Motor neuron (in vitro differentiated cells): ENCODE results near the gene POLR1A. TPM values are rescaled to one million over a fixed set of nuclear protein-coding genes. Genes with fewer than 3 reads are reported as not detected.
A peak's percentile ranks its signal among the peaks of the same experiment; 100 is the strongest.

Experiments
- ATAC-seq, 8 experiments: fragments of 200-7000 bp; cut with Tn5 transposase; replicated peaks in 6 of 8; 2 replicates each; pipeline ENCODE4 v1.8.0; 2021; ENCODE audit warnings: mild to moderate bottlenecking in 8 of 8, moderate library complexity in 8 of 8
- H3K27ac ChIP-seq, 2 donors: fragments of 250-450 bp; sonication (Bioruptor Pico); 2 replicates each; pipeline ENCODE4 v1.9.0; 2021; ENCODE audit warnings: antibody characterized with exemption in 2 of 2, mild to moderate bottlenecking in 2 of 2, moderate library complexity in 1 of 2
- H3K4me1 ChIP-seq, 2 donors: fragments of 250-450 bp; sonication (Bioruptor Pico); replicated peaks in 1 of 2; 2 replicates each; pipeline ENCODE4 v1.6.1; 2021; ENCODE audit warnings: antibody characterized with exemption in 2 of 2, mild to moderate bottlenecking in 2 of 2, moderate library complexity in 1 of 2
- H3K4me3 ChIP-seq, 5 donors: fragments of 250-450 bp; sonication (Bioruptor Pico); 2 replicates each; pipeline ENCODE4 v1.9.0; 2021; ENCODE audit warnings: antibody characterized with exemption in 5 of 5, mild to moderate bottlenecking in 5 of 5, moderate library complexity in 4 of 5
- WGBS, 10 experiments: fragments of 450-650 bp; shearing (Covaris generic); methylation state at CpG; one replicate each; pipeline ENCODE4 v1.0.0; 2022; 5-methylcytosine and 5-hydroxymethylcytosine counted together
- in situ Hi-C, 9 experiments: fragments of 400-800 bp; cut with MboI; loops; one replicate each; pipeline ENCODE4 v1.15.0; 2021; ENCODE audit warnings: low sequenced_read_pairs in 9 of 9, low pct_unique_long_range_greater_than_20kb in 2 of 9; ENCODE audit not compliant: unreplicated experiment in 9 of 9
- total RNA-seq, 8 experiments: library from RNA; unstranded; fragments of 300-600 nt; gene quantifications; 2 replicates each; pipeline versions ENCODE4 v1.2.3 to v1.2.4, GENCODE V29; 2022

The POLR1A gene
- total RNA-seq, 8 experiments from 2014 or later, result 9.5 to 44.6 (median 19.2) TPM

- WGBS, 10 experiments, result 75 to 100% (median 96%) methylated on average over 1 to 5 of the region's 5 CpGs
- in situ Hi-C loops, result no loop called here
- Histone ChIP-seq H3K4me1 (no peaks in the 10 kb centered on the region), H3K27ac (no peak overlapping the region), H3K4me3 (no peak overlapping the region)
- no peak for ATAC-seq
Observed at GRCh38 chr2:86124683-86125082, 19.0 kb upstream of the POLR1A start.

DNA sequence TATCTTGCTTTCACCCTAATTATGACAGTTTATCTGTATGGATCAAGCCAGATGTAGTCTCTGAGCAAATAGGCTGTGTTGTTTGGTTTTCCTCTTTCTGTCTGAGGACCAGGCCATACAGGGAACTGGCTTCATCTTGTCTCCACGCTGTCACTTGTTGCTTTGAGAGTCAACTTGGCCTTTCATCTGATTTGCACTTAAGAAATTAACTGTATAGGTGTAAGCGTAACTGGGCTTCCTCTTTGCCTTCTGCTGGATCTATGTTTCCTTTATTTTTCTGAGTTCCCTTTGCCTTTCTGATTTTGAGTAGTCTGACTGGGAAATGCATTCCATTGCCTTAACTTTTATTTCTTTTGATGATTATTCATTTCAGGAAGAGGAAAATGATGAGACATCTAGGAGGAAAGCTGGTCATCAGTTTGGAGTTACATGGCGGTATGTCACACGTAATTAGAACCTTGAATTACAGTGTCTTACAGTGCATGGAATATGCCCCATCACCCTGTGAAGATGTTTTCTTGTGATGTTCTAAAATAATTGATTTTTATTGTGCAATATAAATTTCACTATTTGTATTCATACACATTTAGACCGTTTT lies 17.7 kb upstream of the POLR1A start:
- in situ Hi-C loops, result no loop called here
- 76 to 100% (median 92%) methylated on average over 1 to 5 of the region's 5 CpGs for WGBS, 10 experiments

DNA sequence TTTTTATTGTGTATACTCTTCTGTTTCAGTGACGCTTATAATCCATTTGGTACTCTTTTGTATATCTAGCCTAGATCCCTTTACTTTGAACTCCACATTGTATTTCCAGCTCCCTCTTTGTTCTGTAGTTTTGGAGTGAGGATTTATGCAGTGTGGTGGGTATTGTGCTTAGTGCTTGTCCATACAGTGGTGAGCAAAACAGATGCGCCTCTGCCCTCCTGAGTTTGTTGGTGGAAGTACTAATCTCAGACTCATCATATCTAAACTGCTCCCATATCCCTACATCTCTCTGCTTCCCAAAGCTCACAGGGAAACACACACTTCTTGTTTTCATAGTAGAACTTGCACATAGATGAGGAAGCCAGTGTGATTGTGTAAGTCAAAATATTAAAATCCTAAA lies 12.4 kb upstream of the POLR1A start:
- 83 to 100% (median 100%) methylated on average over 1 to 2 of the region's 2 CpGs; no CpG with 5 or more reads in 4 of the 10 experiments for WGBS, 10 experiments
- Histone ChIP-seq H3K4me1 (no peaks in the 10 kb centered on the region), H3K4me3 (no peak overlapping the region), H3K27ac (no peak overlapping the region)
- in situ Hi-C loops, result no loop called here
- ATAC-seq, result no peak

More for the DNA sequence above, 17.7 kb upstream of the POLR1A start:
- Histone ChIP-seq H3K4me3 (no peak overlapping the region), H3K27ac (no peak overlapping the region), H3K4me1 (no peaks in the 10 kb centered on the region)
- no peak for ATAC-seq

GRCh38 chr2:86107031-86107430 lies 1.3 kb upstream of the POLR1A start:
- Histone ChIP-seq H3K4me1 (peaks cover 5 to 14% of the 10 kb centered on the region in 2 donors), H3K4me3 (peak overlapping the region; percentile 78 to 97 (median 89)), H3K27ac (no peak overlapping the region)
- WGBS, 10 experiments, result 0 to 26% (median 9%) methylated on average over 2 to 5 of the region's 5 CpGs
- no peak for ATAC-seq
- in situ Hi-C loops, result no loop called here

DNA sequence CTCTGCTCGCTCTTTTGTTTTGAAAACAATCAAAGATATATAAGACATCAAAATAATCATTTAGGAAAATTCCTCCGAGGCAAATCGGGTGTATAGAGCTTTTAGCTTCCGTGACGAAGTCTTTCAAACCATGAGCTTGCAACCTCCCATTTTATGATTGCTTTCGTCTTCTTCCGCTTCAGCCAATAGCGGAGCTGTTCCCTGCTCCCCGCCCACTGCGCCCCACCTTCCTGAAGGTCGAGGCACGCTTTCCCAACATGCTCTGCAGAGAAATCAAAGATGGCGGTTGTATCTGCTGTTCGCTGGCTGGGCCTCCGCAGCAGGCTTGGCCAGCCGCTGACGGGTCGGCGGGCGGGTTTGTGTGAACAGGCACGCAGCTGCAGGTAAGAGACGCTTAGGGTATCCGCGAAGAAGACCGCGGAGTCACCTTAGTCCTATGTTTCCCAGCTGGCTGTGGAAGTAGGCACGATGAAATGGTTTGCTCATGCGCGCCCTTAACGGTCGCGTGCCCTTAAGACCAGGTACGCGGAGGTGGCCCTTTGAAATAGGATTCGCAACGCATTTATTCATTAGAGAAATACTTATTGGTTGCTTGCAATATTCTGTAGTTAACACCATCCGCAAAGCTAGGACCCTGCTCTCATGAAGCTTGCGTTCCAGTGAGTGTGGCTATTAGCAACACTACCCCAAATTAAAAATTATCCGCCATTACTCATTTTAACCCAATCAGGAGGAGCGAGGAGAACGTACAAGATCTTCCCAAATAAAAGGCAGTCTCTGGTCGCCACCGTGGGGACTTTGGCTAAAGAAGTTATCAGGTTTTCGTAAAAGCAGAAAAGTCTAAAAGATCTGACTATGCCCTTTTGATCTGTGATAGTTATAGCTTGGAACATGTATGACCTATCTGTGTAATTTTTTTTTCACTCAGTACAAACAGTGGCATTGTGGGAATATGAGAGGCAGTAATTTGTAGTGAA lies 571 bp upstream of the POLR1A start, which contains the start of gene PTCD3:
Gene PTCD3 (plus strand): TSS at position 267 of the 977 bp plus-strand sequence. CDS start 13 bp downstream, at position 280.
- peak within 1 kb of the TSS; percentile 92 to 97 for H3K27ac ChIP-seq
- in situ Hi-C loops, result no loop called here
- peaks cover 5 to 14% of the 10 kb centered on the region in 2 donors for H3K4me1 ChIP-seq
- 0 to 5% (median 1%) methylated on average over 2 to 37 of the region's 44 CpGs; no CpG with 5 or more reads in 2 of the 10 experiments for WGBS, 10 experiments
- H3K4me3 ChIP-seq, result peak within 1 kb of the TSS; percentile 78 to 97 (median 89)
- ATAC-seq, result peak; percentile 84 to 90 (median 86)

DNA sequence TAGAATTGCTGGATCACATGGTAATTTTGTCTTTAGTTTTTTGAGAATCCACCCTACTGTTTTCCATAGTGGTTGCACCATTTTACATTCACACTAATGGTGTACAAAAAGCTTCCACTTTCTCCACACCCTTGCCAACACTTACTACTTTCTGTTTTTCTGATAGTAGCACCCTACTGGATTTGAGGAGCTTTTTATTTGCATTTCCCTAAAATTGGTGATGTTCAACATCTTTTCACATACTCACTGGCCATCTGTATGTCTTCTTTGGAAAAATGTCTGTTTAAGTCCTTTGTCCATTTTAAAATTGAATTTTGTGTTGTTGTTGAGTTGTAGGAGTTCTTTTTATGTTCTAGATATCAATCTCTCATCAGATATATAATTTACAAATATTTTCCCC lies 3.5 kb downstream of the POLR1A start:
- Histone ChIP-seq H3K4me1 (peaks cover 5 to 10% of the 10 kb centered on the region in 2 donors), H3K27ac (no peak overlapping the region), H3K4me3 (no peak overlapping the region)
- in situ Hi-C loops, result no loop called here
- ATAC-seq, result no peak

DNA sequence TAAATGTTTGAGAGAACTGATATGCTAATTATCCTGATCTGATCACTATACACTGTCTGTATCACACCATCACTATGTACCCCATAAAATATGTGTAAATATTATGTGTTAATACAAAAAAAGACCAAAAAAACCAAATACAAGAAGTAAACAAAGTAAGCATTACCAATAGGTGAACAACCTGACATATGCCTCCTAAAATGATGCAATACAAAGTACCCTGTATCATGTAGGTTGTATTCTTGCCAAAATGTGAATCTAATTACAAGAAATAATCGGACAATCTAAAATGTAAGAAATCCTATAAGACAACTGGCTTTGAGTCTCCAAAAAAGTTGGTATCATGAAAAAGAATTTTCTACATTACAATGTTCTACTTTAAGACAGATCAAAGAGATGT lies 7.8 kb downstream of the POLR1A start:
- in situ Hi-C loops, result loop anchor here in 3 of 9 experiments (25.0 kb wide), 1 partner anchor 261 kb away; no protein-coding TSS in a partner anchor
- WGBS, 10 experiments, result 57 to 100% (median 100%) methylated on average over 1 of the region's 1 CpG; no CpG with 5 or more reads in 2 of the 10 experiments
- Histone ChIP-seq H3K4me1 (no peaks in the 10 kb centered on the region), H3K4me3 (no peak overlapping the region), H3K27ac (no peak overlapping the region)
- ATAC-seq, result no peak

DNA sequence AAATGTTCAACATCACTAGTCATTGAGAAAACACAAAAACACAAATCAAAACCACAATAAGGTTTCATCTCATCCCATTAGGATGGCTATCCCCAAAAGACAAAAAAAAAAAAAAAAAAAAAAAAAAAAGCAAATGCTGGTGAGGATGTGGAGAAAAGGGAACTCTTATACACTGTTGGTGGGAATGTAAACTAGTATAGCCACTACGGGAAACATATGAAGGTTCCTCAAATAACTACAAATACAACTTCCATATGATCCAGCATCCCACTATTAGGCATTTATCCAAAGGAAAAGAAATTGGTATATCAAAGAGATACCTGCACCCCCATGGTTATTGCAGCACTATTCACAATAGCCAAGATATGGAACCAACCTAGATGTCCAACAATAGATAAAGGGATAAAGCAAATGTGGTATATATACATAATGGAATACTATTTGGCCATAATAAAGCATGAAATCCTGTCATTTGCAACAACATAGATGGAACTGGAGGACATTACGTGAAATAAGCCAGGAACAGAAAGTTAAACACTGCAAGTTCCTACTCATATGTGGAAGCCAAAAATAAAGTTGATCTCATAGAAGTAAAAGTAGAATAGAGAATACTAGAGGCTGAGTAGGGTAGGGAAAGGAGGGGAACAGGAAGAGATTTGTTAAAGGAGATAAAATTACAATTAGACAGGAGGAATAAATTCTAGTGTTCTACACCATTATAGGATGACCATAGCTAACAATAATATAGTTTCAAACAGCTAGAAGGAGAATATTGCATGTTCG lies 8.4 kb downstream of the POLR1A start:
- no peak overlapping the region for H3K4me3 ChIP-seq
- ATAC-seq, result no peak
- whole genome bisulfite sequencing, 10 experiments, result 67 to 100% (median 95%) methylated on average over 1 to 3 of the region's 3 CpGs
- in situ Hi-C loops, result loop anchor here in 3 of 9 experiments (25.0 kb wide), 1 partner anchor 260 kb away; no protein-coding TSS in a partner anchor
- H3K27ac ChIP-seq, result no peak overlapping the region
- H3K4me1 ChIP-seq, result no peaks in the 10 kb centered on the region

DNA sequence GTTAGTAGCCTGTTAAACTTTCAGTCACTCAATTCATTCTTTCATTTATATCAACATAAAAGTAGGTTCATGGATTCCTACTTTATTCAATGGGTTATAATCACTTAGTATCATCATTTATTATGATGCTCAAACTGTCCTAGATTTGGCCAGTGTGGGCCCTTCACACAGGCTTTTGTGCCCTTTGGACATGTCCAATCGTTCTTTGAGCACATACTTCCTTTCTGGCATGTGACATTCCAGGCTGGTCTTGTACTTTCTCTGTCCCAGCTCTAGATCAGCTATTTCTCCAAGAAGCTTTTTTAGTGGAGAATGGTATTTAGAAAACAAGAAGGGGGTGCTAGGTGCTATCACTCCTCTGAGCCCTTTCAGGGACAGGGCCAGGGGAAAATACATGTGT lies 11.5 kb downstream of the POLR1A start:
- no peak overlapping the region for H3K27ac ChIP-seq
- WGBS, 10 experiments, result 14 to 100% (median 83%) methylated on average over 1 of the region's 1 CpG; no CpG with 5 or more reads in 3 of the 10 experiments
- no peak for ATAC-seq
- H3K4me1 ChIP-seq, result no peaks in the 10 kb centered on the region
- no peak overlapping the region for H3K4me3 ChIP-seq
- in situ Hi-C loops, result loop anchor here in 3 of 9 experiments (25.0 kb wide), 1 partner anchor 257 kb away; no protein-coding TSS in a partner anchor

- 29 to 100% (median 93%) methylated on average over 1 to 13 of the region's 14 CpGs for WGBS, 10 experiments
- no peak overlapping the region for H3K4me3 ChIP-seq
- in situ Hi-C loops, result loop anchor here in 3 of 9 experiments (25.0 kb wide), 1 partner anchor 251 kb away; no protein-coding TSS in a partner anchor
- no peaks in the 10 kb centered on the region for H3K4me1 ChIP-seq
- H3K27ac ChIP-seq, result no peak overlapping the region
- ATAC-seq, result peak in 3 of 8 experiments; percentile 73 to 78 (median 75)
Observed at GRCh38 chr2:86087936-86088850, 17.5 kb downstream of the POLR1A start.

- Histone ChIP-seq H3K4me3 (no peak overlapping the region), H3K27ac (no peak overlapping the region), H3K4me1 (no peaks in the 10 kb centered on the region)
- in situ Hi-C loops, result loop anchor here in 3 of 9 experiments (25.0 kb wide), 1 partner anchor 245 kb away; no protein-coding TSS in a partner anchor
- WGBS, 10 experiments, result 63 to 100% (median 90%) methylated on average over 1 to 5 of the region's 5 CpGs
- no peak for ATAC-seq
Observed at GRCh38 chr2:86082756-86083155, 22.9 kb downstream of the POLR1A start.
